ENCODE data around the gene ACOD1.
A peak's percentile ranks its signal among the peaks of the same experiment; 100 is the strongest.

Gene ACOD1

GRCh38 chr13:76932076-76932475 is 16.2 kb upstream of the ACOD1 start:
- no peak for DNase-seq (ENCODE audit: low read depth)
- in situ Hi-C loops (cut with HindIII; ENCODE audit: low sequenced_read_pairs): no loop called here
- no peak overlapping the region for H3K4me3 ChIP-seq (ENCODE audit: low read depth, low read length)
- TF ChIP-seq CTCF (IDR thresholded peaks at IDR 0.05; ENCODE audit: low read depth, low read length, missing control alignments): no peak

GRCh38 chr13:76934671-76935070 is 13.6 kb upstream of the ACOD1 start:
- H3K4me3 ChIP-seq (ENCODE audit: low read depth, low read length): no peak overlapping the region
- TF ChIP-seq CTCF (IDR thresholded peaks at IDR 0.05; ENCODE audit: low read depth, low read length, missing control alignments): no peak
- in situ Hi-C loops (cut with HindIII; ENCODE audit: low sequenced_read_pairs): no loop called here
- DNase-seq (ENCODE audit: low read depth): no peak

- in situ Hi-C loops (cut with HindIII; ENCODE audit: low sequenced_read_pairs): no loop called here
- no peak for DNase-seq (ENCODE audit: low read depth)
- no peak overlapping the region for H3K4me3 ChIP-seq (ENCODE audit: low read depth, low read length)
- no peak for TF ChIP-seq CTCF (IDR thresholded peaks at IDR 0.05; ENCODE audit: low read depth, low read length, missing control alignments)
These were observed 11.5 kb upstream of the ACOD1 start for GRCh38 chr13:76936763-76937162.

GRCh38 chr13:76937281-76937820 is 11.0 kb upstream of the ACOD1 start:
- no peak for TF ChIP-seq CTCF (IDR thresholded peaks at IDR 0.05; ENCODE audit: low read depth, low read length, missing control alignments)
- in situ Hi-C loops (cut with HindIII; ENCODE audit: low sequenced_read_pairs): no loop called here
- DNase-seq (ENCODE audit: low read depth): peak; percentile 96
- no peak overlapping the region for H3K4me3 ChIP-seq (ENCODE audit: low read depth, low read length)

GRCh38 chr13:76939215-76939614 is 9.1 kb upstream of the ACOD1 start:
- no peak for TF ChIP-seq CTCF (IDR thresholded peaks at IDR 0.05; ENCODE audit: low read depth, low read length, missing control alignments)
- DNase-seq (ENCODE audit: low read depth): no peak
- no peak overlapping the region for H3K4me3 ChIP-seq (ENCODE audit: low read depth, low read length)
- in situ Hi-C loops (cut with HindIII; ENCODE audit: low sequenced_read_pairs): no loop called here

- no peak for TF ChIP-seq CTCF (IDR thresholded peaks at IDR 0.05; ENCODE audit: low read depth, low read length, missing control alignments)
- in situ Hi-C loops (cut with HindIII; ENCODE audit: low sequenced_read_pairs): no loop called here
- no peak for DNase-seq (ENCODE audit: low read depth)
- H3K4me3 ChIP-seq (ENCODE audit: low read depth, low read length): no peak overlapping the region
These were observed 5.9 kb upstream of the ACOD1 start for GRCh38 chr13:76942363-76942762.

- no peak overlapping the region for H3K4me3 ChIP-seq (ENCODE audit: low read depth, low read length)
- in situ Hi-C loops (cut with HindIII; ENCODE audit: low sequenced_read_pairs): no loop called here
- no peak for DNase-seq (ENCODE audit: low read depth)
- no peak for TF ChIP-seq CTCF (IDR thresholded peaks at IDR 0.05; ENCODE audit: low read depth, low read length, missing control alignments)
These were observed 4.7 kb upstream of the ACOD1 start for GRCh38 chr13:76943646-76944045.
